HAP-1 (cell line): Measurements from ENCODE around the gene FMR1.

Experiments used
- DNase-seq, 2 experiments: peaks; one replicate each; pipeline ENCODE4 v3.0.0-alpha.2; 2016 to 2020; ENCODE audit warnings: low spot score in 2 of 2
- H3K27me3 ChIP-seq: fragments of 250-450 bp; sonication (Bioruptor Pico); 2 replicates; pipeline ENCODE4 v1.5.1; 2020; ENCODE audit warnings: low read depth, mild to moderate bottlenecking, moderate library complexity
- H3K36me3 ChIP-seq: fragments of 250-450 bp; sonication (Bioruptor Pico); replicated peaks from 2 replicates; pipeline ENCODE4 v1.5.1; 2020; ENCODE audit warnings: mild to moderate bottlenecking
- H3K4me1 ChIP-seq: fragments of 250-450 bp; sonication (Bioruptor Pico); 2 replicates; pipeline ENCODE4 v1.5.1; 2020; ENCODE audit warnings: mild to moderate bottlenecking
- H3K4me3 ChIP-seq: fragments of 250-450 bp; sonication (Bioruptor Pico); 2 replicates; pipeline ENCODE4 v1.5.1; 2020; ENCODE audit warnings: mild to moderate bottlenecking, moderate library complexity
- H3K9me3 ChIP-seq: fragments of 250-450 bp; sonication (Bioruptor Pico); 2 replicates; pipeline ENCODE4 v1.5.1; 2020; ENCODE audit warnings: mild to moderate bottlenecking, moderate library complexity
- in situ Hi-C: fragments of 300-500 bp; cut with MboI; formaldehyde crosslinking; loops from 3 replicates; pipeline ENCODE4 v1.14.3; 2020; ENCODE audit warnings: low sequenced_read_pairs, inconsistent platforms, mixed read lengths

The FMR1 gene

DNA sequence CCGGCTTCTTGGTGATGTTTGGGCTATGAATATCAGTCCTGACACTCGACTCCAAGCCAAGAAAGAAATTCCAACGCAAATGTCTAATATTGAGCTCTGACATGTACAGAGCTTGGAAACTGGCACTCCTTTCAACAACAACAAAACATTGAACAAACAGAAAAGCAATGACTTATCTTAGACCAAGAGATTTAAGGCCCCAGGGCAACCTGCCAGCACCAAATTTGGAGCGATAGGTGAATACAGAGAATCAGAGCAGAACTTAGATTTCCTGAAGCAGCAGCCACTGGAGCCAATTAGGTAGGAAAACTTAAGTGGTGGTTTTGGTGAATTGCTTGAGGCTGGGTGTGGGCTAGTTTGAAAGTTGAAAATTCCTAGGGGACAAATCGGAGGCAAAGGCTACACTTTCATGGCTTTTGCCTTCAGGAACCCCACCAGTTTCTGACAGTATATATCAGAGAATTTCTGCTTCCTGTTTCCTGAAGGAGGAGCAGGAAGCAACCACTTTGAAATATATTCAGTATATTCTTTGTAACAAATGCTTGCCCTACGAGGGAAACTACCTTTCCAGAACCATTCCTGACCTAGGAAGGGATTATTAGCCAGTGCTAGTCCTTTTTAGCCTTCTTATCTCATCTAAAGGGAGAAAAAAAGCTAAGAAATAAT, 10.1 kb upstream of the FMR1 start:
- in situ Hi-C loops, result no loop called here

GRCh38 chrX:147902270-147902669, 9.4 kb upstream of the FMR1 start:
- in situ Hi-C loops, result no loop called here
- DNase-seq, result no peak
- Histone ChIP-seq H3K36me3 (no peaks in the 10 kb centered on the region), H3K4me3 (no peak overlapping the region), H3K4me1 (peaks cover 31% of the 10 kb centered on the region), H3K27me3 (no peaks in the 10 kb centered on the region), H3K9me3 (no peaks in the 10 kb centered on the region)

More for the DNA sequence above, 10.1 kb upstream of the FMR1 start:
- H3K36me3 ChIP-seq, result no peaks in the 10 kb centered on the region
- no peaks in the 10 kb centered on the region for H3K27me3 ChIP-seq
- H3K4me1 ChIP-seq, result peaks cover 25% of the 10 kb centered on the region
- no peak overlapping the region for H3K4me3 ChIP-seq
- H3K9me3 ChIP-seq, result no peaks in the 10 kb centered on the region
- no peak for DNase-seq

- in situ Hi-C loops, result no loop called here
- H3K9me3 ChIP-seq, result no peaks in the 10 kb centered on the region
- H3K4me1 ChIP-seq, result peaks cover 30% of the 10 kb centered on the region
- H3K36me3 ChIP-seq, result no peaks in the 10 kb centered on the region
- no peaks in the 10 kb centered on the region for H3K27me3 ChIP-seq
- DNase-seq, result no peak
- no peak overlapping the region for H3K4me3 ChIP-seq
Observed at GRCh38 chrX:147908106-147908505, 3.6 kb upstream of the FMR1 start.

DNA sequence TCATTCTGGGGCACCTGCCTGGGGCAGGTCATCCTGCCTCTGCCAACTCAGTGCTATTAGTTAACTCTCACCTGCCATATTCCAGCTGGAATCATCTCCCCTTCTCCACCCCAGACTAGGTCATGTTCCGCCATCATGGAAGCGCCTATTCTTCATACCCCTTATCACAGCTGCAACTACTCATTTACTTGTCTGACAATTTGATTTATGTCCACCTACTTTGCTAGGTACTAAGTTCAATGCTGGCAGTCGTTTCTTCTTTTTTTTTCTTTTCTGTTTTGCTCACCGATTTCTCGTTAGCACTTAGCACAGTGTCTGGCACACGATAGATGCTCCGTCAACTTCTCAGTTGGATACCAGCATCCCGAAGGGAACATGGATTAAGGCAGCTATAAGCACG, 1.1 kb upstream of the FMR1 start:
- DNase-seq, result no peak
- in situ Hi-C loops, result no loop called here
- Histone ChIP-seq H3K36me3 (no peaks in the 10 kb centered on the region), H3K4me3 (no peak overlapping the region), H3K9me3 (no peaks in the 10 kb centered on the region), H3K4me1 (peaks cover 49% of the 10 kb centered on the region), H3K27me3 (no peaks in the 10 kb centered on the region)

DNA sequence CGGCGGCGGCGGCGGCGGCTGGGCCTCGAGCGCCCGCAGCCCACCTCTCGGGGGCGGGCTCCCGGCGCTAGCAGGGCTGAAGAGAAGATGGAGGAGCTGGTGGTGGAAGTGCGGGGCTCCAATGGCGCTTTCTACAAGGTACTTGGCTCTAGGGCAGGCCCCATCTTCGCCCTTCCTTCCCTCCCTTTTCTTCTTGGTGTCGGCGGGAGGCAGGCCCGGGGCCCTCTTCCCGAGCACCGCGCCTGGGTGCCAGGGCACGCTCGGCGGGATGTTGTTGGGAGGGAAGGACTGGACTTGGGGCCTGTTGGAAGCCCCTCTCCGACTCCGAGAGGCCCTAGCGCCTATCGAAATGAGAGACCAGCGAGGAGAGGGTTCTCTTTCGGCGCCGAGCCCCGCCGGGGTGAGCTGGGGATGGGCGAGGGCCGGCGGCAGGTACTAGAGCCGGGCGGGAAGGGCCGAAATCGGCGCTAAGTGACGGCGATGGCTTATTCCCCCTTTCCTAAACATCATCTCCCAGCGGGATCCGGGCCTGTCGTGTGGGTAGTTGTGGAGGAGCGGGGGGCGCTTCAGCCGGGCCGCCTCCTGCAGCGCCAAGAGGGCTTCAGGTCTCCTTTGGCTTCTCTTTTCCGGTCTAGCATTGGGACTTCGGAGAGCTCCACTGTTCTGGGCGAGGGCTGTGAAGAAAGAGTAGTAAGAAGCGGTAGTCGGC, 528 bp downstream of the FMR1 start:
- H3K36me3 ChIP-seq, result no peaks in the 10 kb centered on the region
- in situ Hi-C loops, result no loop called here
- H3K4me3 ChIP-seq, result peak overlapping the region; percentile 85
- peaks cover 44% of the 10 kb centered on the region for H3K4me1 ChIP-seq
- peak; percentile 52 to 62 for DNase-seq
- no peaks in the 10 kb centered on the region for H3K9me3 ChIP-seq
- no peaks in the 10 kb centered on the region for H3K27me3 ChIP-seq

DNA sequence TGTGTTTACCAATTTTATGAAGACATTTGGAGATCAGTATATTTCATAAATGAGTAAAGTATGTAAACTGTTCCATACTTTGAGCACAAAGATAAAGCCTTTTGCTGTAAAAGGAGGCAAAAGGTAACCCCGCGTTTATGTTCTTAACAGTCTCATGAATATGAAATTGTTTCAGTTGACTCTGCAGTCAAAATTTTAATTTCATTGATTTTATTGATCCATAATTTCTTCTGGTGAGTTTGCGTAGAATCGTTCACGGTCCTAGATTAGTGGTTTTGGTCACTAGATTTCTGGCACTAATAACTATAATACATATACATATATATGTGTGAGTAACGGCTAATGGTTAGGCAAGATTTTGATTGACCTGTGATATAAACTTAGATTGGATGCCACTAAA, 1.9 kb downstream of the FMR1 start:
- Histone ChIP-seq H3K4me3 (peak overlapping the region; percentile 85), H3K9me3 (no peaks in the 10 kb centered on the region), H3K27me3 (no peaks in the 10 kb centered on the region), H3K36me3 (no peaks in the 10 kb centered on the region), H3K4me1 (peaks cover 33% of the 10 kb centered on the region)
- no peak for DNase-seq
- in situ Hi-C loops, result no loop called here

DNA sequence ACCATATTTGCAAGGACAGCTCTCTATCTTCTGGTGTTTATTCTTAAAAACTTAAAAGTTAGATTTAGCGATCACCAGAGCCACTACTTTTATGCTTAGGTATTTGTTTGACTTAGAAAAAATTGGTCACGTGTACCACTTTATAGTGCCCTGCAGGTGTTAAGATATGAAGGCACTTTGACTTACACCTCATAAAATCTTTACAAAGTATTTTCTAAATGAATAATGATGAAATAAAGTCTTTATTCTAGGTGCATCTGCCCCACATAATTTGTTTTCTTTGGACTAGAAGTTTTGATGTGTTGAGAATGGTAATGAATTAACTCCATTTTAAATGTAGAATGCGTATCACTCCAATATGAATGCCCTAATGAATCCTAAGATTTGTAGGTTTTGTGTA, 2.9 kb downstream of the FMR1 start:
- Histone ChIP-seq H3K9me3 (no peaks in the 10 kb centered on the region), H3K4me3 (peak overlapping the region; percentile 85), H3K27me3 (no peaks in the 10 kb centered on the region), H3K4me1 (peaks cover 39% of the 10 kb centered on the region), H3K36me3 (no peaks in the 10 kb centered on the region)
- in situ Hi-C loops, result no loop called here
- peak in 1 of 2 experiments; percentile 58 for DNase-seq

GRCh38 chrX:147916375-147916968, 4.8 kb downstream of the FMR1 start:
- in situ Hi-C loops, result no loop called here
- no peak overlapping the region for H3K4me3 ChIP-seq
- no peaks in the 10 kb centered on the region for H3K27me3 ChIP-seq
- no peaks in the 10 kb centered on the region for H3K36me3 ChIP-seq
- no peaks in the 10 kb centered on the region for H3K9me3 ChIP-seq
- peaks cover 50% of the 10 kb centered on the region for H3K4me1 ChIP-seq
- no peak for DNase-seq

DNA sequence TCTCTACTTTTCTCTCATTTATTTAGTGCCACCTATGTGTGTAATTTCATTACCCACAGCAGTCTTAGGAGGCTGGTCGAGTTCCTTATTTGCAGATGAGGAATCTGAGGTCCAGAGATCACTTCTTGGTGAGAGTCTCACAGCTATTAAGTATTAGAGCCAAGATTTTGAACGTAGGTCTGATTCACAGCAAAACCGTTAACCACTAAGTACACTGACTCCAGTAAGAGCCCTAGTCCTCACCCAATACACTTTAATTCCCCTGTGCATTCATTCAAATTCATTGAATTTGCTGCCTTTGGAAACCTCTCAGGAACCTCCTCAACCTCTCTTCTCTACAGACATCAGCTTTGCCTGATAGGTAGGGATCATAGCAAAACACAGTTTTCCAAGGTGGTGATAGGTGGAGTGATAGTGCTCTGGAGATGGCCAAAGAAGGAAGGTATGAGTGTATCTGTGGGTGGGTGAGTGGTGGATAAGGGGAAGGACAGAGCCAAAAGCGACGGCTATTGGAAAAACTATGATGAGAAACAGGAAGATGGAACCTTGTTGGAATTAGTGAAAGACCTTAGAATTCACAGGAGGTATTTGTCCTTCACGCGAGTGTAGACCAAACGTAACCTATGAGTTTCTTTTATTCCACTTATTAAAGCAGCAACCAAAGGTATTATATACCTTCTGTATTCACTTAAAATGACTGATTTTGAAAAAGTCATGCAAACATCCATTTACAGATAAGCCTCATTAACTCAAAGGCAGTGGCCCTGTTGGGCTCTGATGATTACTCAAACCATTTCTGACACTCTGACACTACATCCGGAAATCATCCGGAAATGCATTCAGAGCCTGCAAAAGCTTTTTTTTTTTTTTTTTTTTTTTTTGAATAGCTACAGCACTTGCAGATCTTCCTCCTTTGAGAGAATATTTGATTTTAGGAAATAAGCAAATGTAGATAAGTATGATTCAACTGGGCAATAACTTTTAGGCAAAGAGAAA, 6.3 kb downstream of the FMR1 start:
- no peak for DNase-seq
- Histone ChIP-seq H3K4me1 (peaks cover 52% of the 10 kb centered on the region), H3K27me3 (no peaks in the 10 kb centered on the region), H3K36me3 (no peaks in the 10 kb centered on the region; the same call in 1 of the 2 replicates), H3K4me3 (no peak overlapping the region), H3K9me3 (no peaks in the 10 kb centered on the region)
- in situ Hi-C loops, result no loop called here

DNA sequence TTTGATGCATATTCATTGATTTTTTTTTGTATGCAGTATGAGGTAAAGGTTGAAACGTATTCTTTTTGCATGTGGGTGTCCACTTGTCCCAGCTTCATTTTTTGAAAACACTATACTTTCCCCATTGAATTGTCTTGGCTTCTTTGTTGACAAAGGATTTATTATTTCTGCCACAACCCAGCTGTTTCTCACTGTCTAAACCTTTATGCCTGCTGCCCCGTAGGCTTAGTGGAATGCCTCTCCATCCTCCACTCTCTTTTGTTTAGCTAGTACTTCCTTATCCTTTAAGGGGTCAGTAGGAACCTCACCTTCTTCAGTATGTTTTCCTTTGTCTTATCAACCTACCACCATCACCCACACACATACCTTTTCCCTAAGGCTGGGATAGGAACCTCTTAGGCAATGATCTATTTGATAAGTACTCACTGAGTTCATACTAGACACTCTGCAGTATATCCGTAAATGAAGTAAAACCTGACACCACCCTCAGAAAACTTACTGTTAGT, 8.5 kb downstream of the FMR1 start:
- peak; percentile 48 to 64 for DNase-seq
- H3K4me1 ChIP-seq, result peaks cover 37% of the 10 kb centered on the region
- H3K36me3 ChIP-seq, result no peaks in the 10 kb centered on the region; the same call in 1 of the 2 replicates
- in situ Hi-C loops, result no loop called here
- H3K27me3 ChIP-seq, result no peaks in the 10 kb centered on the region
- H3K4me3 ChIP-seq, result no peak overlapping the region
- no peaks in the 10 kb centered on the region for H3K9me3 ChIP-seq

- in situ Hi-C loops, result no loop called here
- no peak for DNase-seq
- Histone ChIP-seq H3K36me3 (peaks cover 8% of the 10 kb centered on the region), H3K9me3 (no peaks in the 10 kb centered on the region), H3K4me1 (peaks cover 25% of the 10 kb centered on the region), H3K27me3 (no peaks in the 10 kb centered on the region), H3K4me3 (no peak overlapping the region)
Observed at GRCh38 chrX:147923605-147924004, 11.9 kb downstream of the FMR1 start.

GRCh38 chrX:147927256-147927655, 15.5 kb downstream of the FMR1 start:
- Histone ChIP-seq H3K4me3 (no peak overlapping the region), H3K36me3 (peaks cover 28% of the 10 kb centered on the region), H3K4me1 (peaks cover 3% of the 10 kb centered on the region; the same call in 1 of the 2 replicates), H3K9me3 (no peaks in the 10 kb centered on the region), H3K27me3 (no peaks in the 10 kb centered on the region)
- in situ Hi-C loops, result no loop called here
- no peak for DNase-seq

GRCh38 chrX:147933815-147934214, 22.1 kb downstream of the FMR1 start:
- Histone ChIP-seq H3K9me3 (no peaks in the 10 kb centered on the region), H3K4me1 (peaks cover 18% of the 10 kb centered on the region), H3K27me3 (no peaks in the 10 kb centered on the region), H3K4me3 (no peak overlapping the region), H3K36me3 (peaks cover 54% of the 10 kb centered on the region)
- in situ Hi-C loops, result no loop called here
- no peak for DNase-seq
